IMR-90 (cell line): ENCODE results near the gene RORB.

Source experiments
- BHLHE40 ChIP-seq: fragments of 150-350 bp; IDR thresholded peaks from 2 replicates; pipeline ENCODE4 v1.6.1; 2016; ENCODE audit warnings: mild to moderate bottlenecking, low read depth, low read length
- CEBPB ChIP-seq: IDR thresholded peaks from 2 replicates; pipeline ENCODE4 v1.6.1; 2012; ENCODE audit warnings: low read depth, low read length, improper control_type of control experiment
- CHD1 ChIP-seq: IDR thresholded peaks from 2 replicates; pipeline ENCODE4 v1.6.1; 2012; ENCODE audit warnings: low read depth, low read length, improper control_type of control experiment
- MAFK ChIP-seq: IDR thresholded peaks from 2 replicates; pipeline ENCODE4 v1.6.1; 2012; ENCODE audit warnings: low read depth, low read length, improper control_type of control experiment
- MAZ ChIP-seq: IDR thresholded peaks from 2 replicates; pipeline ENCODE4 v1.6.1; 2012; ENCODE audit warnings: low read depth, mild to moderate bottlenecking, low read length, improper control_type of control experiment, moderate library complexity, borderline replicate concordance
- MXI1 ChIP-seq: IDR thresholded peaks from 2 replicates; pipeline ENCODE4 v1.6.1; 2012; ENCODE audit warnings: low read depth, mild to moderate bottlenecking, low read length, moderate library complexity, borderline replicate concordance
- POLR2A ChIP-seq: IDR thresholded peaks from 2 replicates; pipeline ENCODE4 v1.6.1; 2012; ENCODE audit warnings: mild to moderate bottlenecking, low read depth, low read length
- RAD21 ChIP-seq: IDR thresholded peaks from 2 replicates; pipeline ENCODE4 v1.6.1; 2012; ENCODE audit warnings: low read length, improper control_type of control experiment
- SMC3 ChIP-seq: fragments of 150-350 bp; IDR thresholded peaks from 2 replicates; pipeline ENCODE4 v1.6.1; 2016; ENCODE audit warnings: low read depth, mild to moderate bottlenecking, antibody characterized with exemption, low read length, moderate library complexity
- TF ChIP-seq, protein P1 (sequence below): conservative IDR thresholded peaks from 2 replicates; pipeline ENCODE4 v1.5.1; 2012; ENCODE audit warnings: mild to moderate bottlenecking, low read depth, low read length, improper control_type of control experiment
- TF ChIP-seq, protein P2 (sequence below): fragments of 150-350 bp; IDR thresholded peaks from 2 replicates; pipeline ENCODE4 v1.6.1; 2017; ENCODE audit warnings: mild to moderate bottlenecking, antibody characterized with exemption, low read length, low read depth

DNA sequence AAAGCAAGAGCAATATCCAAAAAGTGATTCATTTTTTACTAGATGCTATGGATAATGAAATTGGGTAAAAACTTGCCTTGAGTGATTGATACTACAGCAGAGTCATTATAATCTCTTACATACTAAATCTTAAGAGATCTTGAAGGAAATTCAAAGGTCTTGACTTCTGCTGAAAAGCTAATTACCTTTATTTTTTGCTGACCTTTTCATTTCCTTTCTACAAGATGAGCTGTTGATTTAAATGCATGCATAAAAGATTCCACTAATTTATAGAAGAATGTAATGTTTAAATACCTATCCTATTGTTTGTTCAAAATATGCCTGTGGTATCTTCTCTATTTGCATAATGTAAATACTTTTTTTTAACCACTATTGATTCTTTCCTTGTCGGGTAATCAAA, 27.2 kb downstream of the RORB start:
- TF ChIP-seq, protein P1, sequence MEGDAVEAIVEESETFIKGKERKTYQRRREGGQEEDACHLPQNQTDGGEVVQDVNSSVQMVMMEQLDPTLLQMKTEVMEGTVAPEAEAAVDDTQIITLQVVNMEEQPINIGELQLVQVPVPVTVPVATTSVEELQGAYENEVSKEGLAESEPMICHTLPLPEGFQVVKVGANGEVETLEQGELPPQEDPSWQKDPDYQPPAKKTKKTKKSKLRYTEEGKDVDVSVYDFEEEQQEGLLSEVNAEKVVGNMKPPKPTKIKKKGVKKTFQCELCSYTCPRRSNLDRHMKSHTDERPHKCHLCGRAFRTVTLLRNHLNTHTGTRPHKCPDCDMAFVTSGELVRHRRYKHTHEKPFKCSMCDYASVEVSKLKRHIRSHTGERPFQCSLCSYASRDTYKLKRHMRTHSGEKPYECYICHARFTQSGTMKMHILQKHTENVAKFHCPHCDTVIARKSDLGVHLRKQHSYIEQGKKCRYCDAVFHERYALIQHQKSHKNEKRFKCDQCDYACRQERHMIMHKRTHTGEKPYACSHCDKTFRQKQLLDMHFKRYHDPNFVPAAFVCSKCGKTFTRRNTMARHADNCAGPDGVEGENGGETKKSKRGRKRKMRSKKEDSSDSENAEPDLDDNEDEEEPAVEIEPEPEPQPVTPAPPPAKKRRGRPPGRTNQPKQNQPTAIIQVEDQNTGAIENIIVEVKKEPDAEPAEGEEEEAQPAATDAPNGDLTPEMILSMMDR, result no peak
- no peak for TF ChIP-seq SMC3
- no peak for TF ChIP-seq RAD21
- no peak for TF ChIP-seq BHLHE40
- TF ChIP-seq CEBPB, result no peak
- TF ChIP-seq POLR2A, result no peak
- no peak for TF ChIP-seq CHD1
- no peak for TF ChIP-seq MAZ
- no peak for TF ChIP-seq MXI1
- TF ChIP-seq MAFK, result peak; percentile 89
- TF ChIP-seq, protein P2, sequence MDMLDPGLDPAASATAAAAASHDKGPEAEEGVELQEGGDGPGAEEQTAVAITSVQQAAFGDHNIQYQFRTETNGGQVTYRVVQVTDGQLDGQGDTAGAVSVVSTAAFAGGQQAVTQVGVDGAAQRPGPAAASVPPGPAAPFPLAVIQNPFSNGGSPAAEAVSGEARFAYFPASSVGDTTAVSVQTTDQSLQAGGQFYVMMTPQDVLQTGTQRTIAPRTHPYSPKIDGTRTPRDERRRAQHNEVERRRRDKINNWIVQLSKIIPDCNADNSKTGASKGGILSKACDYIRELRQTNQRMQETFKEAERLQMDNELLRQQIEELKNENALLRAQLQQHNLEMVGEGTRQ, result no peak
